ENCODE measurements around the gene VWA3B.

The VWA3B gene

DNA sequence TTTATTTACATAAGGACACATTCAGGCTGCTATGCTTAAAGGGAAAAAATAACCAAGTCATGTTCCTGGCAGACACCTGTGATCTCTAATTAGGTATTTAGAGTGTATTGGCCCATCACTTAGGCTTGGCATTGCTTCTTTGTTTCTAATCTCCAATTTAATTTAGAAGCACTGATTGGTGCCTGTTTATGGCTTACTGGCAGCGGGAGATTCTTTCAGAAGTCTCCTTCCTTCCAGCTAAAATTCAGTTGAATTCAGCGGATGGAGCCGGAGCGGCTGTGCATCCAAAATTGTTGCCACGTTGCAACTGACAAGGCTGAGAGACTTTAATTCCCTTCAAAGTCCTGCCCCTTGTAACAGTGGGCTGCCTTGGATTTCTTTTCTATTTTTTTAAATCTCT is 66.5 kb downstream of the VWA3B start:
- no peaks in the 10 kb centered on the region for H4K20me1 ChIP-seq (ENCODE audit: insufficient read depth, low read length)
- no peaks in the 10 kb centered on the region for H3K36me3 ChIP-seq (replicated peaks; ENCODE audit: insufficient read depth, low read length)
- TF ChIP-seq EZH2 (optimal IDR thresholded peaks at IDR 0.05; ENCODE audit: low read depth, low read length) (no peak), EZH2phosphoT487 (IDR thresholded peaks at IDR 0.05; ENCODE audit: low read length) (no peak)
- TF ChIP-seq, protein P1, sequence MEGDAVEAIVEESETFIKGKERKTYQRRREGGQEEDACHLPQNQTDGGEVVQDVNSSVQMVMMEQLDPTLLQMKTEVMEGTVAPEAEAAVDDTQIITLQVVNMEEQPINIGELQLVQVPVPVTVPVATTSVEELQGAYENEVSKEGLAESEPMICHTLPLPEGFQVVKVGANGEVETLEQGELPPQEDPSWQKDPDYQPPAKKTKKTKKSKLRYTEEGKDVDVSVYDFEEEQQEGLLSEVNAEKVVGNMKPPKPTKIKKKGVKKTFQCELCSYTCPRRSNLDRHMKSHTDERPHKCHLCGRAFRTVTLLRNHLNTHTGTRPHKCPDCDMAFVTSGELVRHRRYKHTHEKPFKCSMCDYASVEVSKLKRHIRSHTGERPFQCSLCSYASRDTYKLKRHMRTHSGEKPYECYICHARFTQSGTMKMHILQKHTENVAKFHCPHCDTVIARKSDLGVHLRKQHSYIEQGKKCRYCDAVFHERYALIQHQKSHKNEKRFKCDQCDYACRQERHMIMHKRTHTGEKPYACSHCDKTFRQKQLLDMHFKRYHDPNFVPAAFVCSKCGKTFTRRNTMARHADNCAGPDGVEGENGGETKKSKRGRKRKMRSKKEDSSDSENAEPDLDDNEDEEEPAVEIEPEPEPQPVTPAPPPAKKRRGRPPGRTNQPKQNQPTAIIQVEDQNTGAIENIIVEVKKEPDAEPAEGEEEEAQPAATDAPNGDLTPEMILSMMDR (IDR thresholded peaks at IDR 0.05; ENCODE audit: low read length) = no peak
- H3K79me2 ChIP-seq (ENCODE audit: low read length) = no peaks in the 10 kb centered on the region
- no peaks in the 10 kb centered on the region for H3K9me2 ChIP-seq (replicated peaks; ENCODE audit: insufficient read depth, low read length)
- H3K4me3 ChIP-seq (ENCODE audit: low read length) = no peak overlapping the region
- no peaks in the 10 kb centered on the region for H3K27me3 ChIP-seq (replicated peaks; ENCODE audit: insufficient read depth, low read length)
- no peaks in the 10 kb centered on the region for H3F3A ChIP-seq (ENCODE audit: insufficient read depth, low read length)
- no peak overlapping the region for H2AFZ ChIP-seq (ENCODE audit: low read length)
- no peak overlapping the region for H3K27ac ChIP-seq (ENCODE audit: low read length)
- no peak for DNase-seq
- no peaks in the 10 kb centered on the region for H3K4me1 ChIP-seq (ENCODE audit: low read length)
- no peak overlapping the region for H3K4me2 ChIP-seq (ENCODE audit: low read depth, low read length)
- no peaks in the 10 kb centered on the region for H3K9me3 ChIP-seq (replicated peaks; ENCODE audit: insufficient read depth, low read length)
- no peak overlapping the region for H3K9ac ChIP-seq (ENCODE audit: low read length)

DNA sequence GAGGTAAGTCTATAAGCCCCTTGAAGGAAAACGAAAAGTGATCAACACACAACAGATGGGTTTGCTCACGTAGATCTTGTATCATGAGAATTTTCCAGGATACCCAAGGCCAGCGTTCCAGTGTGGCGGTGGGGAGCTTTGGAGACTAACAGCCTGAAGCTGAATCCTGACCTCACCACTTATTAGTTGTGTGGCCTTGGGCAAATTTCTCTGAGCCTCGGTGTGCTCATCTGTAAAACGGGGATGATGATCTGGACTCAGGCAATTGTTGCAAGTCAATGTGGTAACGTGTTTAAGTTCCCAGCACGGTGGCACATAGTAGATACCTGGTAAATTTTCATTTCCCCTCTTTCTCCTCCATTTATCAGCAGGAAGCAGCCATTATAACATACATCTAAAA is 68.3 kb downstream of the VWA3B start:
- no peaks in the 10 kb centered on the region for H3K9me3 ChIP-seq (replicated peaks; ENCODE audit: insufficient read depth, low read length)
- H3F3A ChIP-seq (ENCODE audit: insufficient read depth, low read length) = no peaks in the 10 kb centered on the region
- no peak for DNase-seq
- no peaks in the 10 kb centered on the region for H3K79me2 ChIP-seq (ENCODE audit: low read length)
- H3K27me3 ChIP-seq (replicated peaks; ENCODE audit: insufficient read depth, low read length) = no peaks in the 10 kb centered on the region
- no peaks in the 10 kb centered on the region for H3K4me1 ChIP-seq (ENCODE audit: low read length)
- H3K9me2 ChIP-seq (replicated peaks; ENCODE audit: insufficient read depth, low read length) = no peaks in the 10 kb centered on the region
- TF ChIP-seq, protein P1 (IDR thresholded peaks at IDR 0.05; ENCODE audit: low read length) = no peak
- TF ChIP-seq EZH2phosphoT487 (IDR thresholded peaks at IDR 0.05; ENCODE audit: low read length) (no peak), EZH2 (optimal IDR thresholded peaks at IDR 0.05; ENCODE audit: low read depth, low read length) (no peak)
- no peak overlapping the region for H3K9ac ChIP-seq (ENCODE audit: low read length)
- no peak overlapping the region for H2AFZ ChIP-seq (ENCODE audit: low read length)
- no peaks in the 10 kb centered on the region for H3K36me3 ChIP-seq (replicated peaks; ENCODE audit: insufficient read depth, low read length)
- H3K27ac ChIP-seq (ENCODE audit: low read length) = no peak overlapping the region
- no peak overlapping the region for H3K4me3 ChIP-seq (ENCODE audit: low read length)
- no peaks in the 10 kb centered on the region for H4K20me1 ChIP-seq (ENCODE audit: insufficient read depth, low read length)
- no peak overlapping the region for H3K4me2 ChIP-seq (ENCODE audit: low read depth, low read length)

DNA sequence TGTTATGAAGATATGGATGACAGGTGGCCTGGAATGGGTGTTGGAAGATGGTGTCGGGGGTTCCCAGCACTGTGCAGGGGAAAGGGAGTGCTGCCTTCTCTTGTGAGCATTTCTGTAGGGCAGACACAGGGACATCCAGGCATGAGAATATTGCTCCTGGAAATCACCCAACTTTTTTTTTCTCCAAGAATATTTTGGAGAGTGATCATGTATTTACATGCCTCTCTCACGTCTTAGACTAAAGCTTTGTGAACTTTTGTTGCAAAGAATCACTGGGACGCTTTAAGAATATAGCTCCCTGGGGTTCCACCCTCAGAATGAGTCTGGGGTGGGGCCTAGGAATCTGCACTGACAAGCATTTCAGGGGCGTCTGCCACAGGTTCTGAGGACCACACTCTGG is 68.7 kb downstream of the VWA3B start:
- H3K4me1 ChIP-seq (ENCODE audit: low read length) = no peaks in the 10 kb centered on the region
- no peak for DNase-seq
- H3F3A ChIP-seq (ENCODE audit: insufficient read depth, low read length) = no peaks in the 10 kb centered on the region
- no peaks in the 10 kb centered on the region for H3K36me3 ChIP-seq (replicated peaks; ENCODE audit: insufficient read depth, low read length)
- TF ChIP-seq EZH2phosphoT487 (IDR thresholded peaks at IDR 0.05; ENCODE audit: low read length) (no peak), EZH2 (optimal IDR thresholded peaks at IDR 0.05; ENCODE audit: low read depth, low read length) (no peak)
- TF ChIP-seq, protein P1 (IDR thresholded peaks at IDR 0.05; ENCODE audit: low read length) = no peak
- H2AFZ ChIP-seq (ENCODE audit: low read length) = no peak overlapping the region
- H3K4me3 ChIP-seq (ENCODE audit: low read length) = no peak overlapping the region
- no peaks in the 10 kb centered on the region for H3K9me2 ChIP-seq (replicated peaks; ENCODE audit: insufficient read depth, low read length)
- H3K79me2 ChIP-seq (ENCODE audit: low read length) = no peaks in the 10 kb centered on the region
- no peak overlapping the region for H3K9ac ChIP-seq (ENCODE audit: low read length)
- H3K4me2 ChIP-seq (ENCODE audit: low read depth, low read length) = no peak overlapping the region
- H3K9me3 ChIP-seq (replicated peaks; ENCODE audit: insufficient read depth, low read length) = no peaks in the 10 kb centered on the region
- no peak overlapping the region for H3K27ac ChIP-seq (ENCODE audit: low read length)
- no peaks in the 10 kb centered on the region for H3K27me3 ChIP-seq (replicated peaks; ENCODE audit: insufficient read depth, low read length)
- no peaks in the 10 kb centered on the region for H4K20me1 ChIP-seq (ENCODE audit: insufficient read depth, low read length)

Measured in MM.1S (cell line).